GM19025 (cell line): Measurements from ENCODE around the gene MCC.
"Not testable (repeated sequence)": the region's sequence is repeated elsewhere in the genome, so short reads cannot be mapped to it uniquely, and the experiment has no call there.

Experiments
- ATAC-seq: cut with Tn5 transposase; IDR thresholded peaks from one replicate; pipeline ENCODE4 v1.9.1; 2021; ENCODE audit warnings: mild to moderate bottlenecking, low read depth, moderate library complexity; ENCODE audit not compliant: unreplicated experiment

MCC gene

DNA sequence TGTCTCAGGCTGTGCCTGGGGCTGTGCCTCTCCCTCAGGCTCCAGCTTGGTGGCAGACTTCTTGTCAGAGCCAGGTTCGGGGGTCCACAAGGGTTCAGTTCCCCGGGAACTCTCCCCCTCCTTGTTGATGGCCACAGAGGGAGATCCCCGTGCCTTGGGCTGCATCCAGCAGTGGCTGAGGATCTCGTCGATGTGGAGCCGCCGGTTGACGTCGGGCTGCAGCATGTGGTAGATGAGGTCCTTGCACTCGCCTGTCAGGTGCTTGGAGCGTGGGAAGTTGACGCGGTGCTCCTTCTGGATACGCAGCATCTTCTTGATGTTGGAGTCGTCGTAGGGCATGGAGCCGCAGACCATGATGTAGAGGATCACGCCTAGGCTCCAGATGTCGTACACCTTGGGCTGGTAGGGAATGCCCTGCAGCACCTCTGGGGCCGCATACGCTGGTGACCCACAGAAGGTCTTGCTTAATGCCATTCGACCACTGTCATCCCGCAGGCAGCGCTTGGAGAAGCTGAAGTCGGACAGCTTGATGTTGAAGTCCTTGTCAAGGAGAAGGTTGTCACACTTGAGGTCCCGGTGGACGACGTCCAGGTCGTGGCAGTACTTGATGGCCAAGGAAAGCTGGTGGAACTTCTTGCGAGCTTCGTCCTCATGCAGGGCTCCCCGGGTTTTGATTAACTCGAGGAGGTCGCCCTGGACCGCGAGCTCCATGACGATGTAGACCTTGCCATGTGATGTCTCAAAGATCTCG, 54.2 kb downstream of the MCC start:
- ATAC-seq: no peak

DNA sequence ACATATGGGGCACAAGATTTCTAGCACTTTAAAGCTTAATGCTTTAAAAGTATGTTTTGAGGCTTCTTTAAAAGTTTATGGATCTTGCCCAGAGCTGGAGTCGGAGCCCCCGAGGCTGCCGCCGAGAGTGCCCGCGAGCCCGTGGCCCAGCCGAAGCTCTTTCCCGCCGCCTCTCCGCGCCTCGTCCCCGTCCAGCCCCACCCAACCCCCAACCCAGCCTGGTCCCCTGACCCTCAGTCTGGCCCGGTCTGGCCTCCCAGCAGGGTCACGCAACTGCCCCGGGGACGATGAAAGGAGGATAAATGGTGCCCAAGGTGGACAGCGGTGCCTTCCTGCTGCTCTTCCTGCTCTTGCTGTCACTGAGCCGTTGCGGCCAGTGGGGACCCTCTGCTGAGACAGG, 55.2 kb downstream of the MCC start:
- ATAC-seq: no peak

DNA sequence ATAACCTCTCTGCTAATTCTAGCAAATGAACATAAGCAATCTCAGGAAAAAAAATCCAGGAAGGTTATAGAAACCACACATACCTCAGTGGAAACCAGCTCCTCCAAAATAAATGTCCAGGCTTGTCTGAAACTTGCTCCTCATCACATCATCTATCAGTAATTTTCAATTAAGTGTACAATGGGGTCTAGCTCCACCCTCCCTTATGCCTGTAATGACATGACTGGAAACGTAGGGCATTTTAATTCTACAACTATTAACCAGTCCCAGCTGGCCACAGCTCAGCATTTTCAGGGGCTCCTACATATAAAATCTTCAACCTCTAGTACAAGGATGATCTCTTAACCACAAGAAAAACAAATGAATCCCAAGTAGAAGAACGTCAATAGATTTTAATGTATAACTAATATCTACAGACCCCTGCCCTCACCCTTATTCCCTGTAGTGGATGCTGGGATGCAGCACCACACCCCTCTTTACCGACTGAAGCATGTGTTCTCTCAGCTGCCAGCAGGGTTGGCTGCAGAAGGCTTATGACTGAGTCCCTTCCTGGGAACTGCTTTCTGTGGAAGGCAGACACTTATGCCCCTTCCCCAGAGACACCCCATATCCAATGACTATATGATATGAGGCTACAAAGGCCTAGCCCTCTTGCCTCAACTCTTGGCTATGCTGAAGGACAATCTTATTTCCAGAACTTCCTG, 60.2 kb downstream of the MCC start:
- no peak for ATAC-seq

DNA sequence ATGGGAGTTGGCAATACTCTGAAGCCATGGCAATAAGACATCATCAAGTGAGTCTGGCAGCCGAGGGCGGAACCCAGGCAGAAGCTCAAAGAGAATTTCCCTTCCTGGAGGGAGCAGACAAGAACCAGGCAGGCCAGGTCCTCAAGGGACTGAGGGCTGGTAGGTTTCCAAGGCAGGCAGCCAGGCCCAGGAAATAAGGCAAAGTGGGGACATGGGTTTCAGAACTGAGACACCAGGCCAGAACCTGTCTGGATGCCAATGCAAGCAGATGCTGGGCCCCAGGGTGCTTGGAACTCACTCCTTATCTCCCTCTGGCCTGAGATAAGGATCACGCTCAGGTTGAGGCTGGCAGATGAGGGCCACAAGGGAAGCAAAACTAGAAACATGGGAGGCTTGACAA, 62.3 kb downstream of the MCC start:
- ATAC-seq: no peak

DNA sequence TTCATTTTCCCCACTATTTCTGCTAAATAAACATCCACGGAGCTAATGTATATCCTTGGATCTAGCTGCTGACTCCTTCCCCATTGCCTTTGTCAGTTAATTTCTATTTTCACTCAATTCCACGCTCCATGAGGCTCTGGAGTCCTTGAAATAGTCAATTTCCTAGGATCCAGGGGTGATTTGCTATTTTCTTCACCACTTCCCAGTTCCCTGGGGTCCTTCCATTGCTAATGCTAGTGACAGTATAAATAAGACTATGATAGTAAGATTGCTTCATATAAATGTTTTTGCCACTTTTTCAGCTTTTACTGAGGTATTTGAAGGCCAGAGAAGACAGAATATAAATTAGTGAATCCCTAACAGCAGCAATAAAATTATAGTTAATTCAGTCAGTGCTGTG, 66.6 kb downstream of the MCC start:
- ATAC-seq: no peak

GRCh38 chr5:113405530-113405929, 82.7 kb downstream of the MCC start:
- no peak for ATAC-seq

DNA sequence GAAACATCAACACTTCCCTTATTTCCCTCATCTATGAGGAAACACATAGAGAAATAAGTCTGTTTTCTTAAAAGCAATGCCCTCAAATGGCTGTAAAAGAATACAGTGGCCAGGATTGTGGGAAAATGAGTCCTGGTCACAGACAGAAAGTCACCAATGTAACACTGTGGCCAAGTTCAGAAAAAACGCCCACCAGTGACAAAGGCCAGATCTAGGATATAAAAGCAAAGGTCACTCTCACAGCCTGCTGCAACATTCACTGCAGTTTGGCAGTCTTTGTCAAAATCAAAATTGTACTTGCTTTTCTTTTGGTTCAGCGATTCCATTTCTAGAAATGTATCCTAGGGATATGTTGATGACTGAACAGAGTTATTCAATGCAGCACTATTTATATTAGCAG, 84.0 kb downstream of the MCC start:
- ATAC-seq: no peak

DNA sequence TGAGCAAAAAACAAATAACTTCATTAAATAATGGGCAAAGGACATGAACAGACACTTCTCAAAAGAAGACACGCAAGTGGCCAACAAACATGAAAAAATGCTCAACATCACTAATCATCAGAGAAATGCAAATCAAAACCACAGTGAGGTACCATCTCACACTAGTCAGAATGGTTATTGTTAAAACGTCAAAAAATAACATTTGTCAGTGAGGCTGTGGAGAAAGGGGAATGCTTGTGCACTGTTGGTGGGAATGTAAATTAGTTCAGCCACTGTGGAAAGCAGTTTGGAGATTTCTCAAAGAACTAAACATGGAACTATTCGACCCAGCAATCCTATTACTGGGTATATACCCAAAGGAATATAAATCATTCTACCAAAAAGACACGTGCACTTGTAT, 90.3 kb downstream of the MCC start:
- ATAC-seq: not testable (repeated sequence)

- no peak for ATAC-seq
Measured at GRCh38 chr5:113397046-113397445, 91.2 kb downstream of the MCC start.

GRCh38 chr5:113394658-113395057, 93.6 kb downstream of the MCC start:
- ATAC-seq: no peak

DNA sequence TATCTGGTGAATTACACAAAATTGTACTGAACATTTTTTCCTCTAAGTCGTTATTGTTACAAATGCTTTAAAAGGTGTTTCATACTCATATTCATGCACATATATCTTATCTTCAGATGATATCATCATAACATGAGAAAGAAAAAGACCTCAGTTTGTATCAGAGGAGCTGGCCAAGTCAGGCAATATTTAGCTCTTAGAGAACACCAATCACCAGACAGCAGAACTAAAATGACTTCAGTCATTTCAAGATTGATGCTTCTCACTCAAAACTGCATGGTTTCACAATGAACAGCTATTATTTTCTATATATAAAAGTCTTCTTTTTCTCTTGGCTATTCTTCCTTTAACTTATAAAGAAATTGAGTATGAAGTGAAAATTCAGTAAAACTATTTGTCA, 98.0 kb downstream of the MCC start:
- ATAC-seq: no peak

GRCh38 chr5:113389116-113389515, 99.1 kb downstream of the MCC start:
- ATAC-seq: no peak

- ATAC-seq: no peak
Measured at GRCh38 chr5:113387844-113388243, 100.4 kb downstream of the MCC start.

DNA sequence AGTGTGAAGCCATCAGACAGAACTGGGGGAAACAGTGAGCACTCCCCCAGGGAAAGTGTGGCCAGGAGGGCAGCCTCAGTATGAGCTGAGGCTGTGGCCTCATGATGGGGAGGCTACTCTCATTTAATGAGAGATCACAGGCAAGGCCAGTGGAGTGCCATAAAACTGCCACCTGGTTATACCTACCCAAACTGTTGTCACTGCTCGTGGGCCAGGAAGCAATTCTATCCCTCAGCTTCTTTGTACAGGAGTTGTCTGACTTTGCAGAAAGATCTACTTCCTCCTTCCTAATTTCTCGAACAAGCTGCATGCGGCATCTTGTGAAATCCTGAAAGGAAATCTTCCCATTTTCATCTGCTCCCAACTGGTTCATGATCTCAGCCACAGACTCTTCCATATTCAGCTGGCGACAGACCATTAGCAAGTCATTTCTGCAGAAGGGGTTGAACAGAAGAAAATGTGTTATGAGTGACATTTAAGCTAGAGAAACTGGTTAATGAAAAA, 103.4 kb downstream of the MCC start:
- no peak for ATAC-seq

DNA sequence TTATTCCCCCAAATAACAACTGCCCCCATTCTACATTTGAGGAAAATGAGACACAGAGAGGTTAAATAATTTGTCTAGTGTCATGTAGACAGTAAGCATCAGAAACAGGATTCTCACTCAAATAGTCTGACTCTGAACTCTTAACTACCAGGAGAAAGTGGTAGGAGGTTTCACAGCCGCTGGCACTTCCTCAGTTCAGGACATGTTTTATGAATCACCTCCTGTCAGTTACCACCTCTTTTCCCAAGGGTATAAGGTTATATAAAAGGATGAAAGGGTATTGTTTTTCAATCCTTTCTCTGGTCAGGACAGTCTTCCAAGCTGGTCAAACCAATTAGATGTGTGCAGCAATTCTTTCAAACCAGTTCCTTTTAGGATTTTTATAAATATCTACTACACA, 105.5 kb downstream of the MCC start:
- ATAC-seq: no peak

DNA sequence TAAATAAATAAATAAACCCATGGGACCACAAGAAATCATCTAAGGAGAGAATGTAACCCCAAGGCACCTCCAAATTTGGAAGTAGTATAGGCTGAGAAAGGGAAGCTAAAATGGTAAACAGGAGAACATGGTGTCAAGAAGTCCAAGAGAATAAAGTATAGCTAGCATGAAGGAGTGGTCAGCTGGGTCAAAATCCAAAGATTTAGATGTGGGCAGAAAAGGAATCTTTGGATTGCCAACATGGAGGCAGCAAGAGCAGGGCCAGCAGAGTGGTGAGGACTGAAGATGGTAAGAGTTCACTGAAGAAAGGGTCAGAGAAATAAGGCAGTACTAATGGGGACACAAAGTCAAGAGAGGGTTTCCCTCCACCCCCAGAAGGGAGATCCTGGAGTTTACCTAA, 106.5 kb downstream of the MCC start:
- ATAC-seq: no peak

DNA sequence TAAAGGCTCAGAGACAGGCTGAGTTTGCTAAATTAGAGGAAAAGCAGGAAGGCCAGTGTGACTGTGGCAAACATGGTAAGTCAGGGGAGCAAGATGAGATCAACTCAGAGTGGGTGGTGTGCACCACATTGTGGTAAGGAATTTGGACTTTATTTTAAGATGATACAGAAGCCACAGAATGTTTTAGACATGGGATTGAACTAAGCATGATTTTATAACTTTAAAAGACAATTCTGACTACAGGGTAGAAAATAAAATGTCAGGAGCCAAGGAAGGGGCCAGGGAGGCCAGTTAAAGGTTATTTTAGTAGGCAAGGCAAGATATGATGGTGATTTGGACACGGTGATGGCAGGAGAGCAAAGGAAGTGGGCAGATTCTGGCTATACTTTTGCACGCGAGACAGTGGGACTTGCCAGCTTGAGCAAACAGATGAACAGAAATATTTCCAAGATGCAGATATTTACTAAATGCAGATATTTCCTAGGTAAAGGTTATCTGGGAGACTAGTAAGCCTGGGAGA, 107.4 kb downstream of the MCC start:
- ATAC-seq: no peak

GRCh38 chr5:113379936-113380806, 108.1 kb downstream of the MCC start:
- no peak for ATAC-seq

DNA sequence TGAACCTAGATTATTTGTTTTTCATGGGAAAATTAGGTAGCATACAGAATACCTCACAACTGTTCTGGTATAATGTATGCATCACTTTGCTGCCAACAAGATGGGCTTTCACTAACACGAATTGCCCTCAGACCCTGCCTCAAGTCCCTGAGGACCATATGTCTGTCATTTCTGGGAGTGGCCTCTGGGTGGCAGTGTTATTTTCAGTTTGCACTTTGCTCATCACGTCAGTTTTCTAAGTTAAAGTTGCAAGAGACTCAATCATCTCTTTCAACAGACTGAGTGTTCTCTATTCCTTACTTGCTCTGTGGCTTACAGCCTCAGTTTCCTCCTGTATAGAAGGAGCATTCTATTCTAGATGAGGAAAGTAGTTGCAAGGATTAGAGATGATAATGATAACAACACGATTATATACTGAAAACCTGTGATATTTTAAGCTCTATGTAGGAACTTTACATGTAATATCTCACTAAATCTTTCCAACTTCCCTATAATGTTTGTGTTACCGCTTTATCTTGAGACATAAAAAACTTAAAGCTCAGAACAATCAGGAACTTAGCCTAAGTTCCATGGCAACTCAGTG, 109.2 kb downstream of the MCC start:
- ATAC-seq: no peak

DNA sequence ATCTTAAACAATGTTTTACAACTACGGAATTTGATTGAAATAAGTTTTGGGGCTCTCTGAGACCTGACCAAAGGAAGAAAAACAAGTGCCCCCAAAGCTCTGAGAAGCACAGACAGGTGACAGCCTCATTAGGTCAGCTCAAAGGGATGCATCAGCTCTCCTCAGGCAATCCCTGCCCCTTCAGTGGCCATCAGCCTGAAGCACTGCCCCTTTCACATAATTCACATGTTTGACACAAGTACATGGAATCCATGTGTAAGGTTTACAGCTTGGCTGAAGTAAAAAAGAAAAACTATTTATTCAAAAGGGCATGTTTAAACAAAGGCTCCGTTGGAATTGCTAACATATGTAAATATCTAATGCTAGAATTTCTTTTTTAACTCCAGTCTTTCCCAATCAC, 109.7 kb downstream of the MCC start:
- no peak for ATAC-seq

DNA sequence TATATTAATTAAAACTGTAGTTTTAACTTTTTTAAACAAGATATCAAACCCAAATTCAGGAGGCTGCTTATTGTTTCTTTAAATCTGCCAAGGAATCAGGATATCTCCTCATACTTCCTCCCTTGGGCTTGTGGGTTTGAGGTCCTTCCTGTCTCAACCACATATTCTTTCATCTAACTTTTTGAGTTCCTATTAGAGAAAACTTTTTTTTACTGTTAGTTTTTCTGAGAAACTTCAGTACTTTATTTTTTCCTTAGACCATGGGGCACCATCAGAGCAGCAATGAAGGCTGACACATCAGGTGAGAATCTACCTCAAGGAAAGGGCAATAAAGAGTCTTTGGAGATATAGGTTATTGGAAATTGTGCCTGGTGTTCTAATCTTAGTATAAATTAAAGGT, 110.2 kb downstream of the MCC start:
- no peak for ATAC-seq
